ENCODE data around the gene HES7. TPM values are rescaled to one million over a fixed set of nuclear protein-coding genes. Genes with fewer than 3 reads are reported as not detected.
A peak's percentile ranks its signal among the peaks of the same experiment; 100 is the strongest.

The HES7 gene
- total RNA-seq, 1 experiment from 2014 or later = 3.1 TPM

DNA sequence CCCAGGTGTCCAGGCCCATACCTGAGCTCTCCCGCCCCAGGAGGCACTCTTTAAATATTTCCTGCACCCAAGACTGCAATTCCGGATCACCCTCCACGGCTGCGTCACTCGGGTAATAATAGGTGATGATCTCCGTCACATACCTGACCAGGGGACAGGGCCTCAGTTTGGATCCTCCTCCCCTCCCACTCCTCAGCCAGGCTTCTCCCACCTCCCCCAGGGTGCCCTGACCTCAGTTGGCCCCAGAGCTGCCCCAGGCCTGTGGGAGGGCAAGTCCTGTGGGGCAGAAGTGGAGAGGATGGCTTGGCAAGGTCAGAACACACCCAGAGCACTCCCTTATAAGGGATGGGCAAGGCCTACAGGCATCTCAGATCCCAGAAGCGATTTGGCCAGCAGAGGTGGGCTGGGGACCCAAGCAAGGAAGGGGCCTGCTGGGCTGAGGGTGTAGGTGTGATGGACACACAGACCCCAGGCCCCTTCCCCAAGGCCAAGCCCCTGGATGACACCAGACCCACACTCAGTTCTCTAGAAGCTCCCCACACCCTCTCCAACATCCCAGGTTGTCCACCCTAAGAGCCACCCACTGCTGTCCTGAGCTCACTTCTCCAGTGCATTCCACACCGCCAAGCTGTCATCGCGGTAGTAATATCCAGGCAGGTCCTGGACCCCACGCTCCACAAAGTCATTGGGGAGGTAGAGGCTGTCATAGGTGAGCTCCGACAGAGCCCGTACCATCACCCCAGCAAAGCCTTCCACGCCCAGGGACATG is 48.1 kb downstream of the HES7 start:
- H3K9me3 Mint-ChIP-seq = no peaks in the 10 kb centered on the region
- ChIA-PET CTCF (interaction anchor here (1.9 to 13.0 kb wide), 6 partner anchors 11 to 87 kb away, joined by 6 to 380 read pairs (median 69); partner anchors contain the start of genes ALOX12B and ALOXE3), POLR2A (no interaction called here)
- no peak for ATAC-seq
- no peak overlapping the region for H3K27ac Mint-ChIP-seq
- TF ChIP-seq NFYB (CRISPR knock-in tag; conservative IDR thresholded peaks at IDR 0.05; ENCODE audit: low read depth) (no peak), SMAD4 (CRISPR knock-in tag; IDR thresholded peaks at IDR 0.05) (no peak)
- peaks cover 28% of the 10 kb centered on the region for H3K4me1 Mint-ChIP-seq
- no peaks in the 10 kb centered on the region for H3K36me3 Mint-ChIP-seq
- DNase-seq (ENCODE audit: low spot score) = no peak
- peaks cover 88% of the 10 kb centered on the region for H3K27me3 Mint-ChIP-seq (ENCODE audit: low read depth)
- no peak overlapping the region for H3K4me3 Mint-ChIP-seq

GRCh38 chr17:8075081-8075480 is 48.8 kb downstream of the HES7 start:
- no peak for TF ChIP-seq ZNF219 (CRISPR knock-in tag; IDR thresholded peaks at IDR 0.05; ENCODE audit: borderline replicate concordance)
- TF ChIP-seq, protein P1, sequence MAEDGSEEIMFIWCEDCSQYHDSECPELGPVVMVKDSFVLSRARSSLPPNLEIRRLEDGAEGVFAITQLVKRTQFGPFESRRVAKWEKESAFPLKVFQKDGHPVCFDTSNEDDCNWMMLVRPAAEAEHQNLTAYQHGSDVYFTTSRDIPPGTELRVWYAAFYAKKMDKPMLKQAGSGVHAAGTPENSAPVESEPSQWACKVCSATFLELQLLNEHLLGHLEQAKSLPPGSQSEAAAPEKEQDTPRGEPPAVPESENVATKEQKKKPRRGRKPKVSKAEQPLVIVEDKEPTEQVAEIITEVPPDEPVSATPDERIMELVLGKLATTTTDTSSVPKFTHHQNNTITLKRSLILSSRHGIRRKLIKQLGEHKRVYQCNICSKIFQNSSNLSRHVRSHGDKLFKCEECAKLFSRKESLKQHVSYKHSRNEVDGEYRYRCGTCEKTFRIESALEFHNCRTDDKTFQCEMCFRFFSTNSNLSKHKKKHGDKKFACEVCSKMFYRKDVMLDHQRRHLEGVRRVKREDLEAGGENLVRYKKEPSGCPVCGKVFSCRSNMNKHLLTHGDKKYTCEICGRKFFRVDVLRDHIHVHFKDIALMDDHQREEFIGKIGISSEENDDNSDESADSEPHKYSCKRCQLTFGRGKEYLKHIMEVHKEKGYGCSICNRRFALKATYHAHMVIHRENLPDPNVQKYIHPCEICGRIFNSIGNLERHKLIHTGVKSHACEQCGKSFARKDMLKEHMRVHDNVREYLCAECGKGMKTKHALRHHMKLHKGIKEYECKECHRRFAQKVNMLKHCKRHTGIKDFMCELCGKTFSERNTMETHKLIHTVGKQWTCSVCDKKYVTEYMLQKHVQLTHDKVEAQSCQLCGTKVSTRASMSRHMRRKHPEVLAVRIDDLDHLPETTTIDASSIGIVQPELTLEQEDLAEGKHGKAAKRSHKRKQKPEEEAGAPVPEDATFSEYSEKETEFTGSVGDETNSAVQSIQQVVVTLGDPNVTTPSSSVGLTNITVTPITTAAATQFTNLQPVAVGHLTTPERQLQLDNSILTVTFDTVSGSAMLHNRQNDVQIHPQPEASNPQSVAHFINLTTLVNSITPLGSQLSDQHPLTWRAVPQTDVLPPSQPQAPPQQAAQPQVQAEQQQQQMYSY (CRISPR knock-in tag; IDR thresholded peaks at IDR 0.05) = no peak
- TF ChIP-seq CREM (CRISPR knock-in tag; IDR thresholded peaks at IDR 0.05) = no peak
- no peak for TF ChIP-seq TEAD1 (CRISPR knock-in tag; IDR thresholded peaks at IDR 0.05)
- no peak for TF ChIP-seq IRF2 (CRISPR knock-in tag; IDR thresholded peaks at IDR 0.05; ENCODE audit: borderline replicate concordance, low read depth)
- TF ChIP-seq ATF1 (CRISPR knock-in tag; IDR thresholded peaks at IDR 0.05) = no peak
- TF ChIP-seq, protein P2, sequence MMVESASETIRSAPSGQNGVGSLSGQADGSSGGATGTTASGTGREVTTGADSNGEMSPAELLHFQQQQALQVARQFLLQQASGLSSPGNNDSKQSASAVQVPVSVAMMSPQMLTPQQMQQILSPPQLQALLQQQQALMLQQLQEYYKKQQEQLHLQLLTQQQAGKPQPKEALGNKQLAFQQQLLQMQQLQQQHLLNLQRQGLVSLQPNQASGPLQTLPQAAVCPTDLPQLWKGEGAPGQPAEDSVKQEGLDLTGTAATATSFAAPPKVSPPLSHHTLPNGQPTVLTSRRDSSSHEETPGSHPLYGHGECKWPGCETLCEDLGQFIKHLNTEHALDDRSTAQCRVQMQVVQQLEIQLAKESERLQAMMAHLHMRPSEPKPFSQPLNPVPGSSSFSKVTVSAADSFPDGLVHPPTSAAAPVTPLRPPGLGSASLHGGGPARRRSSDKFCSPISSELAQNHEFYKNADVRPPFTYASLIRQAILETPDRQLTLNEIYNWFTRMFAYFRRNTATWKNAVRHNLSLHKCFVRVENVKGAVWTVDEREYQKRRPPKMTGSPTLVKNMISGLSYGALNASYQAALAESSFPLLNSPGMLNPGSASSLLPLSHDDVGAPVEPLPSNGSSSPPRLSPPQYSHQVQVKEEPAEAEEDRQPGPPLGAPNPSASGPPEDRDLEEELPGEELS (CRISPR knock-in tag; IDR thresholded peaks at IDR 0.05) = no peak
- TF ChIP-seq, protein P3, sequence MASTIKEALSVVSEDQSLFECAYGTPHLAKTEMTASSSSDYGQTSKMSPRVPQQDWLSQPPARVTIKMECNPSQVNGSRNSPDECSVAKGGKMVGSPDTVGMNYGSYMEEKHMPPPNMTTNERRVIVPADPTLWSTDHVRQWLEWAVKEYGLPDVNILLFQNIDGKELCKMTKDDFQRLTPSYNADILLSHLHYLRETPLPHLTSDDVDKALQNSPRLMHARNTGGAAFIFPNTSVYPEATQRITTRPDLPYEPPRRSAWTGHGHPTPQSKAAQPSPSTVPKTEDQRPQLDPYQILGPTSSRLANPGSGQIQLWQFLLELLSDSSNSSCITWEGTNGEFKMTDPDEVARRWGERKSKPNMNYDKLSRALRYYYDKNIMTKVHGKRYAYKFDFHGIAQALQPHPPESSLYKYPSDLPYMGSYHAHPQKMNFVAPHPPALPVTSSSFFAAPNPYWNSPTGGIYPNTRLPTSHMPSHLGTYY (CRISPR knock-in tag; IDR thresholded peaks at IDR 0.05) = no peak
- POLR2A ChIA-PET = no interaction called here
- H3K27ac Mint-ChIP-seq = no peak overlapping the region
- no peaks in the 10 kb centered on the region for H3K9me3 Mint-ChIP-seq
- no peaks in the 10 kb centered on the region for H3K36me3 Mint-ChIP-seq
- DNase-seq (ENCODE audit: low spot score) = no peak
- H3K4me3 Mint-ChIP-seq = no peak overlapping the region
- H3K27me3 Mint-ChIP-seq (ENCODE audit: low read depth) = peaks cover 89% of the 10 kb centered on the region
- CTCF ChIA-PET = interaction anchor here (2.5 to 13.0 kb wide), 8 partner anchors 12 to 87 kb away, joined by 6 to 380 read pairs (median 62); partner anchors contain the start of genes ALOX12B and ALOXE3
- peaks cover 23% of the 10 kb centered on the region for H3K4me1 Mint-ChIP-seq
- no peak for ATAC-seq

DNA sequence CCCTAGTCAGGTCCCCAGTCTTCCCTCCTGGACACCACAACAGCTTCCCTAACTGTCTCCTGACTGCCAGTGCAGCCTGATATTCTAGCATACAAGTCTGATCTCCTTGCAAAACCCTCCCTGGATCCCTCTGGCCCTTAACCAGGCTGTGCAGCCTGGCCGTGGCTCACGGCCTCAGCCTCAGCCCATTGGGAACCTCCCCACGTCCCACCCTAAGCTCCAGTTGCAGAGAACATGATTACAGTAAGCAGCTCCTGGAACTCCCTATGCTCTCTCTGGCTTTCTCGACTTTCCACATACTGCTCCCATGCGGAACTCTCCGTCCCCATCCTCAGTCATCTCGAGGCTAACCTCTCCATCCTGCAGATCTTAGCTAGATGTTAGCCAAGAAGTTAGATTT is 49.4 kb downstream of the HES7 start:
- Mint-ChIP-seq H3K27me3 (ENCODE audit: low read depth) (peaks cover 94% of the 10 kb centered on the region), H3K27ac (no peak overlapping the region), H3K4me3 (peak overlapping the region; percentile 76), H3K9me3 (no peaks in the 10 kb centered on the region), H3K4me1 (peaks cover 23% of the 10 kb centered on the region), H3K36me3 (no peaks in the 10 kb centered on the region)
- CTCF ChIA-PET = interaction anchor here (0.6 to 13.0 kb wide), 24 partner anchors 9 to 447 kb away, joined by 3 to 380 read pairs (median 12); partner anchors contain the start of genes ALOX12B, ALOXE3, BORCS6 and PER1
- DNase-seq (ENCODE audit: low spot score) (no peak), ATAC-seq (no peak)
- POLR2A ChIA-PET = interaction anchor here (1.8 kb wide), 1 partner anchor 45 kb away, joined by 4 read pairs; no protein-coding TSS in a partner anchor
- TF ChIP-seq ETV6 (CRISPR knock-in tag; IDR thresholded peaks at IDR 0.05) (no peak), GTF2I (CRISPR knock-in tag; conservative IDR thresholded peaks at IDR 0.05) (no peak), SMAD3 (CRISPR knock-in tag; IDR thresholded peaks at IDR 0.05; ENCODE audit: borderline replicate concordance) (no peak), ZNF317 (CRISPR knock-in tag; IDR thresholded peaks at IDR 0.05; ENCODE audit: borderline replicate concordance, low read depth) (no peak), GABPB1 (CRISPR knock-in tag; IDR thresholded peaks at IDR 0.05) (no peak)
- TF ChIP-seq, protein P4, sequence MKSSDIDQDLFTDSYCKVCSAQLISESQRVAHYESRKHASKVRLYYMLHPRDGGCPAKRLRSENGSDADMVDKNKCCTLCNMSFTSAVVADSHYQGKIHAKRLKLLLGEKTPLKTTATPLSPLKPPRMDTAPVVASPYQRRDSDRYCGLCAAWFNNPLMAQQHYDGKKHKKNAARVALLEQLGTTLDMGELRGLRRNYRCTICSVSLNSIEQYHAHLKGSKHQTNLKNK (CRISPR knock-in tag; IDR thresholded peaks at IDR 0.05) = no peak
- TF ChIP-seq, protein P5, sequence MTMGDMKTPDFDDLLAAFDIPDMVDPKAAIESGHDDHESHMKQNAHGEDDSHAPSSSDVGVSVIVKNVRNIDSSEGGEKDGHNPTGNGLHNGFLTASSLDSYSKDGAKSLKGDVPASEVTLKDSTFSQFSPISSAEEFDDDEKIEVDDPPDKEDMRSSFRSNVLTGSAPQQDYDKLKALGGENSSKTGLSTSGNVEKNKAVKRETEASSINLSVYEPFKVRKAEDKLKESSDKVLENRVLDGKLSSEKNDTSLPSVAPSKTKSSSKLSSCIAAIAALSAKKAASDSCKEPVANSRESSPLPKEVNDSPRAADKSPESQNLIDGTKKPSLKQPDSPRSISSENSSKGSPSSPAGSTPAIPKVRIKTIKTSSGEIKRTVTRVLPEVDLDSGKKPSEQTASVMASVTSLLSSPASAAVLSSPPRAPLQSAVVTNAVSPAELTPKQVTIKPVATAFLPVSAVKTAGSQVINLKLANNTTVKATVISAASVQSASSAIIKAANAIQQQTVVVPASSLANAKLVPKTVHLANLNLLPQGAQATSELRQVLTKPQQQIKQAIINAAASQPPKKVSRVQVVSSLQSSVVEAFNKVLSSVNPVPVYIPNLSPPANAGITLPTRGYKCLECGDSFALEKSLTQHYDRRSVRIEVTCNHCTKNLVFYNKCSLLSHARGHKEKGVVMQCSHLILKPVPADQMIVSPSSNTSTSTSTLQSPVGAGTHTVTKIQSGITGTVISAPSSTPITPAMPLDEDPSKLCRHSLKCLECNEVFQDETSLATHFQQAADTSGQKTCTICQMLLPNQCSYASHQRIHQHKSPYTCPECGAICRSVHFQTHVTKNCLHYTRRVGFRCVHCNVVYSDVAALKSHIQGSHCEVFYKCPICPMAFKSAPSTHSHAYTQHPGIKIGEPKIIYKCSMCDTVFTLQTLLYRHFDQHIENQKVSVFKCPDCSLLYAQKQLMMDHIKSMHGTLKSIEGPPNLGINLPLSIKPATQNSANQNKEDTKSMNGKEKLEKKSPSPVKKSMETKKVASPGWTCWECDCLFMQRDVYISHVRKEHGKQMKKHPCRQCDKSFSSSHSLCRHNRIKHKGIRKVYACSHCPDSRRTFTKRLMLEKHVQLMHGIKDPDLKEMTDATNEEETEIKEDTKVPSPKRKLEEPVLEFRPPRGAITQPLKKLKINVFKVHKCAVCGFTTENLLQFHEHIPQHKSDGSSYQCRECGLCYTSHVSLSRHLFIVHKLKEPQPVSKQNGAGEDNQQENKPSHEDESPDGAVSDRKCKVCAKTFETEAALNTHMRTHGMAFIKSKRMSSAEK (CRISPR knock-in tag; IDR thresholded peaks at IDR 0.05; ENCODE audit: borderline replicate concordance) = no peak
- TF ChIP-seq, protein P6, sequence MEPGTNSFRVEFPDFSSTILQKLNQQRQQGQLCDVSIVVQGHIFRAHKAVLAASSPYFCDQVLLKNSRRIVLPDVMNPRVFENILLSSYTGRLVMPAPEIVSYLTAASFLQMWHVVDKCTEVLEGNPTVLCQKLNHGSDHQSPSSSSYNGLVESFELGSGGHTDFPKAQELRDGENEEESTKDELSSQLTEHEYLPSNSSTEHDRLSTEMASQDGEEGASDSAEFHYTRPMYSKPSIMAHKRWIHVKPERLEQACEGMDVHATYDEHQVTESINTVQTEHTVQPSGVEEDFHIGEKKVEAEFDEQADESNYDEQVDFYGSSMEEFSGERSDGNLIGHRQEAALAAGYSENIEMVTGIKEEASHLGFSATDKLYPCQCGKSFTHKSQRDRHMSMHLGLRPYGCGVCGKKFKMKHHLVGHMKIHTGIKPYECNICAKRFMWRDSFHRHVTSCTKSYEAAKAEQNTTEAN (CRISPR knock-in tag; IDR thresholded peaks at IDR 0.05) = no peak
